Amniotic stem cell (primary cell): ENCODE data around the gene PRCD.

ENCODE experiments used
- DNase-seq: peaks from one replicate; lab custom pipeline; 2025; lab: John Stamatoyannopoulos, UW

Gene PRCD

DNA sequence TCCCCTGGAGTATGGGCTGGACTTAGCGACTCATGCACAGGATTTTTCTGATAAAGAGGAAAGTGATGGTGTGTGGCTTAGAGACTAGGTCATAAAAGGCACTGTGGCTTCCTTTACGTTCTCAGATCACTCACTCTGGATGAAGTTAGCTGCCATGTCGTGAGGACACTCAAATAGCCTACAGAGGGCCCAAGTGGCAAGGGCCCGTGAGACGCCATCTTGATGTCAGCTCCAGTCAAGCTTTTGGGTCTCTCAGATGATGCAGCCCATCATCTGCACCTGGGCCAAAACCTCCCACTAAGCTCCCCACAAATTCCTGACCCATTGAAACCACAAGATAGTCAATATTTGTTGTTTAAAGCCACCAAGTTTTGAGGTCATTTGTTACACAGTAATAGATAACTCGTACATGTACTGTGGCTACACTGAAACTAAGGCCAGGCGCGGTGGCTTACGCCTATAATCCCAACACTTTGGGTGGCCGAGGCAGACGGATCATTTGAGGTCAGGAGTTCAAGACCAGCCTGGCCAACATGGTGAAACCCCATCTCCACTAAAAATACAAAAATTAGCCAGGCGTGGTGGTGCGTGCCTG lies 31.1 kb downstream of the PRCD start:
- DNase-seq: no peak

DNA sequence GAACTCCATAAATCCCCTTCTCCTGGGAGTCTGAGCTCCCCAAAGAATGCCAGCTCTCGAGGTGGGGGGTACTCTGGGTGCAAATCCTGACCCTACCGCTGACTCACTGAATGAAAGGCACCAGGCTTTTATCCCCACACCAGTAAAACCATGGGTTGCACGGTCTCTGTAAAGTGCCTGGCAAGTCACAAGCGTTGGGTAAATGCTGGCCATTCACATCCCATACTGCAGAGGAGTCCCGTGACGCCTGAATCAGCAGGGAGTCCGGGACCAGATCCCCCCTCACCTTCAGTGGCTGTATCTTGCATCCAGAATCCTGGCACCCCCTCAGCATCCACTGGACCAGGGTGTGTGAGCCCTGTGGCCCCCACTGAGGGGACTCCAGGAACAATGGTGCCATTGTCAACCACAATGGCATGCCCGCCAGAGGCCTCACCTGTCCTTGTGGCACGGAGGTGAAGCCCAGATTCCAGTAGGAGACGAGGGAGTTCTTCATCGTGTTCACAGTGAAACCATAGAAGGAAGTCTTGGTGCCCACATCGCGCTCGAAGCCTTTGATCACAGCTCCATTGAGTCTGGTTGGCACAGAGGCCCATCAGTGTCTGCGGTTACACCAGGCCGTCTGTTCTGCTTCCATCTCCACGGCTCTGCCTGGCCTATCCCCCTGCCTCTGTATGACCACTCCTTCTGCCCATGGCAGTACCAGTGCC lies 32.5 kb downstream of the PRCD start:
- DNase-seq: no peak

DNA sequence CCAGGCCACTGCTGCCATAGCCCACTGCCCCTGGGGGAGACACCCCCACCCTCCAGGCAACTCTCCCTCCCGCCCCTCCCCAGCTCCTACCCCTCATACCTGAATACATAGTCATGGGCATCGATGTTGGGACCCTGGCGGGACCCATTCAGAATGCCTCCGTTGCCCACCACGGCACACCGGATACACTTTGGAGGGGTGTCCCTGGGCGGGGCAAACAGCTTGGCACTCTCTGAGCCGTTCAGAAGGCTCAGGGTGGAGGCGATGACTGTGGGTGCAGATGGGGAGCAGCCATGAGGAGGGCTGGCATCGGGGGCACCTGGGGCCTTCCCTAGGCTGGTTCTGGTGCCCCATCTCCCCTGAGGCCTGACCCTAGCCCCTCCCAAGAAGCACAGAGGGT lies 33.3 kb downstream of the PRCD start:
- no peak for DNase-seq

DNA sequence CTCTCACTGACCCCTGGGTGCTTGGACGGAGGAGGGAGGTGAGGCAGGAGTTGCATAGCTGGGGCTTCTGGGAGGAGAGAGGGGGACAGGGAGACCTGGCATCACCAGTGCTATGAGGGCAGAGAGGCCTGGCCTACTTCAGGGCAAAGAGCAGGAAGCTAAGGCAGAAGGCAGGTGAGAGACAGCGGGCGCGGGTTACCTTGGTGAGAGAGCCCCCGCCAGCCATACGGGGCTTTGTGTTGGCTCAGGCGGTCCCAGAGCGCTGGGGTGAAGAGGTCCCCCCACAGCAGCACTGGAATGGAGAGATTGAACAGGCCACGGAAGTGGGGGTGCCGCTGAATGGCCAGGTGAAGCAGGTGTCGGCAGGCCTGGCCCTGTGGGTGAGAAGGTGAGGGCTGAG lies 34.3 kb downstream of the PRCD start:
- no peak for DNase-seq

DNA sequence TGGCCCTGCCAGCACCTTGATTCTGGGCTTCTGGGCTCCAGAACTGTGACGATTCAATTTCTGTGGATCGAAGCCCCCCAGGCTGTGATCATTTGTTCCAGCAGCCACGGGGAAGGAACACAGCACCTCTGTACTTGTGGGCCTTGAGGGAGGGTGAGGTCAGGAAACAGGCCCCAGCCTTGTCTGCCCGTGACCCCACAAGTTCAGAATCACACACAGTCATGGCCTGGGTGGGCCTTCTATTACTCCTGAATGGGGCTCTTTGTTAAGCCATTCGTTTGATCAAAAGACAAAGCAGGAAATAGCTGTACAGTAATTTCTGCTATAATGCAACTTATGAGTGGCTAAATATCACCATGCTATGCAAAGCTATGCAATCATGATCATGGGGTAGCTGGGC lies 35.7 kb downstream of the PRCD start:
- DNase-seq: no peak

DNA sequence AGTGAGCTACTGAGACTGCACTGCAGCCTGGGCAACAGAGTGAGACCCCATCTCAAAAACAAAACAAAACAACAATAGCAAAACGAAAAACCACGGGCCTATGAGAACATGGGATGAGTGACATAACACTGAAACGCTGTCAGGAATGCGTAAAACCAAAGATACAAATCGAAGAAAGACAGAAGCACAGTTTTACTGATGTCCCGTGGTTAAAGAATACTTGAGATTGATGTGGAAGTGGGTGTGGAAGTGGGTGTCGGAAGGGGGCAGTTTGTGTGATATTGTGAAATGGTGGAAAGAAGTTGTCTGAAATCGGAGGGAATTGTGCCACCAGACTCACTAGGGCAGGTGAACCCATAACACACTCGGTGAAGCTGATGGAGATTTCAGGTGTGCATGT lies 36.3 kb downstream of the PRCD start:
- no peak for DNase-seq

DNA sequence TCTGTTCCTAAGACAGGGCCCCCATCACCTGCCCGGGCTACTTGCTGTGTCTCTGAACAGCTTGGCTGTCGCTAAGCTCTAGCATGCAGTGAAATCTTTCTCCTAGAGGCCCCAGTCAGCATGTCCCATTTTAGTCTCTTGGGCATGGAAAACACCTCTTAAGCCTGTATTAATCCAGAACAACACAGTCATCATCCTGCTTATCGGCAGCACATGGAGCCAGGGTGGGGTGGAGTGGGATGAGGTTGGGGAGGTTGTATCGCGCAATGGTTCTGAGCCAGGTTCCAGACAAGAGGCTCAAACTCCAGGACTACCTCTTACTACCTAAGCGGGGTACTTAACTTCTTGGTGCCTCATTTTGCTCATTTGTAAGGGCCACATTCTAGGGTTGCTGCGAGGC lies 38.0 kb downstream of the PRCD start:
- DNase-seq: no peak

DNA sequence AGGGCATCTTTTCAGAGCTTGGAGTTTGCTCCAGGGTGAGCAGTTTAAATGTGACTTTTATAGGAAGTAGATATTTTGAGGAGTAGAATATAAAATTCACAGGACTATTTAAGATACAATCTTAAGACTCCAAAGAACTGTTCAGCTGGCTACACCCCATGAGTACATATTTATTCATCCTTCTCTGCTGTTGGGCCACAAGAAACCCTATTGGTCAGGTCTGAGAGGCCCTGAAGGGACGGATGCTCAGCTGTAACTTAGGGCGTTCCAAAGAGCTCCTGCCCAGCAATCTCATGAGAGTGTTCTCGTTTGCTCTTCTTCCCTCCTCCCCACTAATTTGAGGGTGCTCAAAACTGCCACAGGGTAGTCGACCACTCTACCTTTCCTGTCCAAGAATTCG lies 38.5 kb downstream of the PRCD start:
- DNase-seq: no peak

DNA sequence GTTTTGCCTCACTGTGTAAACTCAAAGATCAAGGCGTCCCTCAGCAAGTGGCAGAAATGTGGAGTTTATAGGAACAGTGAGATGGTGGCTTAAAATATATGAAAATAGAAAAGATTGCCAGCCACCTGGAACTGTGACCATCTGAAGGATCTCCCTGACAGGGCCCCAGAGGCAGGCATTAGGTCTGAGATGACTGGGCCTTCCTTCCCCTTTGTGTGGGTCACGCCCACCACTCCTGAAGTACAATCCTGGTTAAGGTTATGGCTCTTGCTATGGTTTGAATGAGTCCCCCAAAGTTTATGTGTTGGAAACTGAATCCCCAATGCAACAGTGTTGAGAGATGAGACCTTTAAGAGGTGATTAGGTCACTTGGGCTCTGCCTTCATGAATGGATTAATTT lies 39.4 kb downstream of the PRCD start:
- DNase-seq: no peak

DNA sequence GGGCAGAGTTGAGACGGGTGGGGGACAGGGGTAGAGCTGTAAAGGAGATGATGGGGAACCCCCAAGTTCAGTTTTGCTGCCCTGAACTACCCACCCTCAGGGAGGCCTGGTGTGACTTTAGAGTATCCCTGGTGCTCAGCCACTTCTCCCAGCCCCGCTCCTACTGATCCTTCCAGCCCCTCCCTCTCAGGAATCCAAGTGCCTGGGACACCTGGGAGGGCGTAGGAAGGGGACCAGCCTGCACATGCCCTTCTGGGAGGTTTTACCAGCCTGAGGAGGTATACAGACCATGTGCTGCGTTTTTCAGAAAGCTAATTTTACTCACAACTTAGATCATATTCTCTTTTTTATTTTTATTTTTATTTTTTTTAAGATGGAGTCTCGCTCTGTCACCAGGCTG lies 41.7 kb downstream of the PRCD start:
- DNase-seq: no peak

DNA sequence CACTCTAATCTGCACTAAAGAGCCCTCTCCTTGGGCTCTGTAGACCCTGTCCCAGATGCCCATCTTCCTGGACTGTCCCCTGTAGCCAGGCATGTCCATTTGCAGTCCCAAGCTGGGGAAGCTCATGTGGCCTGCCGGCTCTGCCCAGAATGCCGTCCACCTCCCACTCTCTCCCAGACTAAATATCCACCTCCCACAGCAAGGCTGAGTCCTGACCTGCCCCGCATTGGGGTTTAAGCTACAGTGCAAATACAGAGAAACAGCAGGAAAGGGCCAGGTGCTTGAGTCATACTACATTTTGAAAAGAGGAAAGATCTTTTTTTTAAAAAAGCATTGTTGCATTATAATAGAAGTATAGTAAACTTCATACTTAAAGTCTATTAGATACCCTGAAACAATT lies 42.8 kb downstream of the PRCD start:
- no peak for DNase-seq

DNA sequence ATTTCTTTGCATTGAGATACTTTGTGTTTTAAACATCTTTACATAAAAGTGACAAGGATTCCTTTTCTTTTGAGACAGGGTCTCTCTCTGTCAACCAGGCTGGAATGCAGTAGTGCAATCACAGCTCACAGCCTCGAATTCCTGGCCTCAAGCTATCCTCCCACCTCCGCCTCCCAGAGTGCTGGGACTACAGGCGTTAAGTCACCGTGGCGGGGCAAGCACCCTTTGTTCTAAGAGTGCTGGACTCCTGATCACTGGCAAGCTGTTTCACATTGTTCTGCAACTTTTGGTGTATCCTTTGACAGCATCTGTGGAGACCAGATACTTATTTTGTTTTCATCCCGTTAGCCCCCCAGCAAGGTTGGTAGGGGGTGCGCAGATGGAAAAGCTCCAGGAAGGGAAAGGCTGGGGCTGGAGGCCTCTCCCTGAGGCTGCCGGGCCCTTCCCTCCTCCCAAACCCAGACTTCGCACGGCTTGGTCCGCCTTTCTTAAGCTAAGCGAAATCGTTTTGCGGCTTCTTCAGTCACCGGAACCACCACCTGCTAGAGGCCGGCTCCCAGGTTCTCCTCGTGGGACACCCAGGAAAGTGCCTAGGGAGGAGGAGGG lies 44.7 kb downstream of the PRCD start:
- DNase-seq: no peak

DNA sequence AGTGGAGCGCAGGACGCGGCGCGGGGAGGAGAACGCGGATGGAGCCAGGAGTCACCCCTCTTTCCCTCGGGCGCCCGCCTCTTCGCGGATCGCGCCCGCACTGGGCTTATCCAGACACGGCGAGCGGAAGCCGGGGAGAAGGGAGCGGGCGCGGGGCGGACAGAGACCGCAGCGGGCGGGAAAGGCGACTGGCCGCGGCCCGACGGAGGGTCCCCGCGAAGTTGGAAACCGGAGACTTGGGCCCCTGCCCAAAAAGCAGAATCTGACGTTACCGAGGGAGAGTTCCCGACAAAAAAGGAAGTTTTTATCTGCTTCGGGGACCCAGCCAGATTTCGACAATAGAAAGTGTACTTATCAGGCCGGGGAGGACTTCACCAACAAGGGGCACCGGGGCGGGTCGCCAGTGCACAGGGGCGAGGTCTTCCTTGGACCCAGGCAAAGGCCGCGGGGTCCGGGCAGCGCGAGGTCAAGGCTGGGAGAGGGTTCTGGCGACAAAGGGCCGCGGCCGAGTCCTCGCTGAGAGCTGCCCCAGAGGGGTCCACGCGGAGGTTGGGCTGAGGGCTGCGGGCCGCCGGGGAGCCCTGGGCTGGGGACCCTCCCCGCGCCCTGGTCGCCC lies 45.3 kb downstream of the PRCD start:
- no peak for DNase-seq

DNA sequence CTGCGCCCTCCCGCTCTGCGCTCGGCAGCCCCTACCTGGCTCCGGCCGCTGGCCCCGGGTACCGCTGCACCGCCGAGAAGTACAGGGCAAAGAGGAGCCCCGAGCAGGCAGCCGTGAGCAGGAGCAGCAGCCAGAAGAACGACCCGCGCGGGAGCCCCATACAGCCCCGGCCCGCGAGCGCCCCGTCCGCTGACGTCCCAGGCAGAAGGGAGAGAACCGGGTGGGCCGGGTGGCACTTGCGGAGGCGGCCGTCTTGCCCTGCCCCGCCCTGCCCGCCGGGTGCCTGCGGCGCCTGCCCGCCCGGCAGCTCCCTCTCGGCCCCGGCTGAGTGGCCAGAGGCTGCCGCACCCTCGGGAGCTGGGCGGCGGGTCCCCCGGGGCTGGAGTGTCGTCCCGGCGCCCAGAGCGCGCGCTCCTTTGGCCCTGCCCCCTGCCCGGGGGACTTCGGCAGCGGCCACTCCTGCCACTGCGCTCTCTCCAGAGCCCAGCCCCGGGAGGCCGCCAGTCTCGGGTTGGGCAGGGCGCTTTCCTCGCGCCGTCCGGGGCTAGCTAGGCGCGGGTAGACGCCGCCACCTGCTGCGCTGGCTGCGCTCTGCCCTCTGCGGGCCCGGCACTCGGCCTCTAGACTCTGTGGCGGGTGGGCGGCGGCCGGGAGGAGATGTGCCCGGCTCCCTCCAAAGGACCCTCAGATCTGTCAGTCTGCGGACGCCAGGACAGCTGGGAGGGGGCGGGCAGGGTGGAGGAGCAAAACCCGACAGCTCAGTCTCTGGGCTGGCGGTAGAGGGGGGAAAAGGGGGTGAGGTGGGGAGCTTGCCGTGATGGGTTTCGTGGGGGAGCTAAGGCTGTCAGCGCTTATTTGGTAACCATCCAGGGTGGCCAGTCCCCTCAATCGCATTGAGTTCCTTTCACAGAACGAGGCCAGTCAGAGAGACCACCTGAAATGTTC lies 46.1 kb downstream of the PRCD start, which contains the start of gene ST6GALNAC2:
TSS of gene ST6GALNAC2 (minus strand) at position 212 of the 945 bp plus-strand sequence. CDS start at position 160, 52 bp downstream.
- no peak for DNase-seq

DNA sequence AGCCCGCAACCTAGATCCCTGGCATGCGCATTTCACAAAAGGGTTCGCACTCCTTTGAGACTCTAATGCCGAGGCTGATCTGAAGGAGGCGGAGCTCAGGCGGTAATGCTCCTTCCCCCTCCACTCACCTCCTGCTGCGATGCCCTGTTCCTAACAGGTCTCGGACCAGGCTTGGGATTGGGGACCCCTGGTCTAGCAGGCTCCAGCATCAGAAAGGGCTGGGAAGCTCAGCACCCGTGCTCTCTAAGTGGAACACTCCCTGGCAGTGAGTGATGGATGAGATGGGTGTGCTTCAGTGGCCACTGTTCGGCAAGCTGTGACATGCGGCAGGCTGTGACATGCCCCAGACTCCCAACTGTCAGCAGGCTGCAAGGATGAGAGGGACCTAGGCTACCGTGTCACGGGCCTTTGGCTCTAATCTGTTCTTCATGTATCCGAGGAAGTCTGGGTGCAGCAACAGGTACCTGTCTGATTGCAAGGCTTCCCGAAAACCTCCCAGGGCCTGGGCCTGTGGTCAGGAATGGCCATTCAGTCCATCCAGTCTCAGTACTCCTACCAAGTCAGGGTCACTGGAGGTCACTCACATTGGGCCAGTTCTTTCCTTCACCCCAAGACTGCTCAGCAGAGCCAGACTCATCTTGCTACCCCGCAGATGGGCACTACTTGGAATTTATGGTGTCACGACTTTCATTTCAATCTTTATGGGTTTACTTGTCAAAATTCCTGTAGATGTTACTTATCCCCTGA lies 47.1 kb downstream of the PRCD start:
- DNase-seq: no peak

DNA sequence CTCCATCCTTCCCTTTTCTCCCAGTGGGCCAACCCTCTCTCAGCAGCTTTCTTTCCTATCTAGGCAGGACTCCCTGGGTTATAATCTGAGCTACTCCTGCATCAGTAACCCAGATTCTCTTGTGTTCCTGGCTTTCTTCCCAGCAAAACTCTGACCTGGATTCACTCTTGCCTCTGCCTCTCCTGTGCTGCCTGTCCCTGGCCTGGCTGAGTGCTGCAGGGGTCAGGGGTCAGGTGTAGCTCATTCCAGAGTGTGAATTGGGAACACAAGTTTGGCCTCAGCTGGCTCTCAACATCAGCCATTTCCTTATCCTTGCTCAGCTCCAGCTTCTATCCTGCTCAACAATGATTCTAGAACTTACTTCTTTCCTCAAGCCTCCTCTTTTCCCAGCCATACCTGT lies 48.3 kb downstream of the PRCD start:
- DNase-seq: no peak

DNA sequence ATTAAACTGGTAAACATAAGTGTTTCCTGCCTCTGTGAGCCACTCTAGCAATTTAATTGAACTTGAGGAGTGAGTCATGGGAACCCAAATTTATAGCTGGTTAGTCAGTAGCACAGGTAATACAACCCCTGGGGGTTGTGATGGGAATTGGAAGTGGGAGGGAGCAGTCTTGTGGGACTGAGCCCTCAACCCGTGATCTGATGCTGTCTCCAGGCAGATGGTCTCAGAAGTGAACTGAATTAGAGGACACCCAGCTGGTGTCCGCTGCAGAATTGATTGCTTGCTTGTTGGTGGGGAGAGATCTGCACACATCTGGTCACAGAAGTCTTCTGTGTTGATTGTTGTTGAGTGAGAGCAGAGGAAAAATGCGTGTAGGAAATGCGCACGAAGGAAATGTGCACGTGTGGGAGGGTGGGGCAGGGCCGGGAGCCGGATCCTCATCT lies 53.6 kb downstream of the PRCD start:
- DNase-seq: no peak

DNA sequence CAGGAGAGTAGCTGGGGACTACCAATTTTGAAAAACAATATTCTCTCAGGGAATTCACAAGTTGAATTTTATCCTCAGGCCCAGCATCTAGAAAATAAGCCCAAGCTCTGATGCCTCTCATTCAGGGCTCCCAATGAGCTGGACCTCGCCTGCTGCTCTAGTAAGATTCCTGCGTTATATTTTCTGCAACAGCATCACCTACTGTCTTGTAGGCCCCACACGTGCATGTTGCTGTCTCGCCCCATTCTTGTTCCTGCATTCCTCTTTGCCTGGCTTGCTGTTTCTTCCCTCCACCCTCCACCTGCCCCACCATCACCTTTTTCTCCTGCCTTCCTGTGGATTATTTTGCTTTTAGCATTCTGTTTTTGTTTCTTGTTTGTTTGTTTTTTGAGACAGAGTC lies 54.1 kb downstream of the PRCD start:
- no peak for DNase-seq

DNA sequence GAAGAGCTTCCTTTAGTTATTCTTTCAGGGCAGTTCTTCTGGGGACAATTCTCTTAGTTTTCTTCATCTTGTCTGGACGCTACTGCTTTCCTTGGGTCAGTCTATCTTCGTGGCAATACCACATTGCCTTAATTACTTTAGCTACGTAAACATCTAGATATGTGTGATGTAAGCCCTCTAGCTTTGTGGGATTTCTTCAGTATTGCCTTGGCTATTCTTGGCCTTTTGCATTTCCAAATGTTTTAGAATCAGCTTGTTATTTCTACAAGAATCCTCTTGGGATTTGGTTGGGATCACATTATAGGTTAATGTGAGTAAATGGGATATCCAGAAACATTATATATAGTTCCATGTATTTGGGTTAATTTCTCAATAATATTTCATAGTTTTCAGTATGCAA lies 54.8 kb downstream of the PRCD start:
- no peak for DNase-seq
